ENCODE data around the gene GABBR1.

GABBR1 gene

DNA sequence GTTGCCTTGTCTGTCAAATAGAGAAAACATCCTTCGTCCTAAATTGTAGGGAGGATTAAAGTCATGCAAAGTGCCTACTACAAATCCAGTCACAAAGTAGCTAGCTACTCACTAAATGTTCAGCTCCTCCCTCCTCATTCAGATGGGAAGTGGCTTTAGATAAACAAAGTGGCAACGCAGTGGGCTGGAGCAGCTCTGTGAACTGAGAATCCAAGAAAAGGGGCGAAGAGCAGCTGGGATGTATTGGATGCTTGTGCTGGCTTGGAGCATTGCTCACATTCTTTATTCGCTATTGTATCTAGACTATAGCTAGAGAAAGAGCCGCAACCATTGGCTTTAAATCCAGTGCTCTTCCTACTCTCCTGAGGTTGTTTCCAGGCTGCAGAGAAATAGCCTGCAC is 34.2 kb upstream of the GABBR1 start:
- H2AK5ac ChIP-seq (ENCODE audit: low read length, severe bottlenecking) = no peak overlapping the region
- H3K36me3 ChIP-seq (ENCODE audit: control insufficient read depth in 1 of 2, insufficient read depth in 2 of 2, low read depth in 1 of 2, low read length in 2 of 2) = no peaks in the 10 kb centered on the region
- H2BK5ac ChIP-seq (ENCODE audit: low read depth, low read length, poor library complexity, severe bottlenecking) = no peak overlapping the region
- H3K4me1 ChIP-seq (ENCODE audit: control insufficient read depth, insufficient read depth, low read depth, low read length) = no peaks in the 10 kb centered on the region
- DNase-seq = no peak
- H3K4me3 ChIP-seq (ENCODE audit: insufficient read depth in 1 of 2, low read depth in 1 of 2, low read length in 2 of 2) = no peak overlapping the region
- no peak overlapping the region for H3K27ac ChIP-seq (ENCODE audit: low read length, poor library complexity, severe bottlenecking)
- H3K4me2 ChIP-seq (ENCODE audit: low read length, poor library complexity, severe bottlenecking) = no peak overlapping the region
- H2BK120ac ChIP-seq (ENCODE audit: low read depth, low read length) = no peak overlapping the region
- no peak overlapping the region for H3K9ac ChIP-seq (ENCODE audit: low read length)
- no peak overlapping the region for H3K14ac ChIP-seq (ENCODE audit: low read length in 2 of 2)
- H3K9me3 ChIP-seq (ENCODE audit: control insufficient read depth, low read length) = no peaks in the 10 kb centered on the region
- no peak overlapping the region for H3K4ac ChIP-seq (ENCODE audit: low read depth in 1 of 2, low read length in 2 of 2)
- no peak overlapping the region for H4K91ac ChIP-seq (ENCODE audit: low read length)
- no peak overlapping the region for H3K23ac ChIP-seq (ENCODE audit: low read length in 2 of 2)
- no peak overlapping the region for H4K8ac ChIP-seq (ENCODE audit: low read length)
- H3K18ac ChIP-seq (ENCODE audit: low read depth in 1 of 2, low read length in 2 of 2) = no peak overlapping the region
- H2AFZ ChIP-seq (ENCODE audit: low read depth, low read length) = no peak overlapping the region
- no peaks in the 10 kb centered on the region for H3K79me1 ChIP-seq (replicated peaks; ENCODE audit: low read length, poor library complexity, severe bottlenecking)
- 18% methylated on average over 4 of the region's 5 CpGs for WGBS
- no peak overlapping the region for H2BK12ac ChIP-seq (ENCODE audit: low read length in 2 of 2)
- H3K27me3 ChIP-seq (ENCODE audit: control insufficient read depth in 1 of 2, insufficient read depth in 1 of 2, low read length in 2 of 2) = peaks cover 41 to 68% of the 10 kb centered on the region in 2 experiments
- H2BK15ac ChIP-seq (ENCODE audit: low read depth, poor library complexity, severe bottlenecking) = no peak overlapping the region

GRCh38 chr6:29666826-29667130 is 33.8 kb upstream of the GABBR1 start:
- H2BK5ac ChIP-seq (ENCODE audit: low read depth, low read length, poor library complexity, severe bottlenecking) = no peak overlapping the region
- no CpG with 5 or more reads among the region's 1 CpG for WGBS
- H3K4me2 ChIP-seq (ENCODE audit: low read length, poor library complexity, severe bottlenecking) = no peak overlapping the region
- H3K27ac ChIP-seq (ENCODE audit: low read length, poor library complexity, severe bottlenecking) = no peak overlapping the region
- H3K9ac ChIP-seq (ENCODE audit: low read length) = no peak overlapping the region
- no peak overlapping the region for H3K4me3 ChIP-seq (ENCODE audit: insufficient read depth in 1 of 2, low read depth in 1 of 2, low read length in 2 of 2)
- H2BK12ac ChIP-seq (ENCODE audit: low read length in 2 of 2) = no peak overlapping the region
- no peak overlapping the region for H4K8ac ChIP-seq (ENCODE audit: low read length)
- no peak for DNase-seq
- H2AK5ac ChIP-seq (ENCODE audit: low read length, severe bottlenecking) = no peak overlapping the region
- H3K23ac ChIP-seq (ENCODE audit: low read length in 2 of 2) = no peak overlapping the region
- no peak overlapping the region for H3K18ac ChIP-seq (ENCODE audit: low read depth in 1 of 2, low read length in 2 of 2)
- H3K79me1 ChIP-seq (replicated peaks; ENCODE audit: low read length, poor library complexity, severe bottlenecking) = no peaks in the 10 kb centered on the region
- H3K9me3 ChIP-seq (ENCODE audit: control insufficient read depth, low read length) = no peaks in the 10 kb centered on the region
- H2AFZ ChIP-seq (ENCODE audit: low read depth, low read length) = no peak overlapping the region
- no peak overlapping the region for H2BK120ac ChIP-seq (ENCODE audit: low read depth, low read length)
- no peaks in the 10 kb centered on the region for H3K36me3 ChIP-seq (ENCODE audit: control insufficient read depth in 1 of 2, insufficient read depth in 2 of 2, low read depth in 1 of 2, low read length in 2 of 2)
- no peaks in the 10 kb centered on the region for H3K4me1 ChIP-seq (ENCODE audit: control insufficient read depth, insufficient read depth, low read depth, low read length)
- H3K27me3 ChIP-seq (ENCODE audit: control insufficient read depth in 1 of 2, insufficient read depth in 1 of 2, low read length in 2 of 2) = peaks cover 41 to 71% of the 10 kb centered on the region in 2 experiments
- H2BK15ac ChIP-seq (ENCODE audit: low read depth, poor library complexity, severe bottlenecking) = no peak overlapping the region
- no peak overlapping the region for H3K4ac ChIP-seq (ENCODE audit: low read depth in 1 of 2, low read length in 2 of 2)
- no peak overlapping the region for H4K91ac ChIP-seq (ENCODE audit: low read length)
- no peak overlapping the region for H3K14ac ChIP-seq (ENCODE audit: low read length in 2 of 2)

GRCh38 chr6:29665942-29666825 is 33.2 kb upstream of the GABBR1 start:
- no peak for DNase-seq
- Histone ChIP-seq H3K23ac (ENCODE audit: low read length in 2 of 2) (no peak overlapping the region), H2BK15ac (ENCODE audit: low read depth, poor library complexity, severe bottlenecking) (no peak overlapping the region), H3K4me1 (ENCODE audit: control insufficient read depth, insufficient read depth, low read depth, low read length) (no peaks in the 10 kb centered on the region), H2BK12ac (ENCODE audit: low read length in 2 of 2) (no peak overlapping the region), H3K27ac (ENCODE audit: low read length, poor library complexity, severe bottlenecking) (no peak overlapping the region), H3K27me3 (ENCODE audit: control insufficient read depth in 1 of 2, insufficient read depth in 1 of 2, low read length in 2 of 2) (peaks cover 37 to 70% of the 10 kb centered on the region in 2 experiments), H4K91ac (ENCODE audit: low read length) (no peak overlapping the region), H3K9ac (ENCODE audit: low read length) (no peak overlapping the region), H2BK120ac (ENCODE audit: low read depth, low read length) (no peak overlapping the region), H3K9me3 (ENCODE audit: control insufficient read depth, low read length) (no peaks in the 10 kb centered on the region), H3K4me2 (ENCODE audit: low read length, poor library complexity, severe bottlenecking) (no peak overlapping the region), H3K18ac (ENCODE audit: low read depth in 1 of 2, low read length in 2 of 2) (no peak overlapping the region), H2AFZ (ENCODE audit: low read depth, low read length) (no peak overlapping the region), H3K36me3 (ENCODE audit: control insufficient read depth in 1 of 2, insufficient read depth in 2 of 2, low read depth in 1 of 2, low read length in 2 of 2) (no peaks in the 10 kb centered on the region), H3K4me3 (ENCODE audit: insufficient read depth in 1 of 2, low read depth in 1 of 2, low read length in 2 of 2) (no peak overlapping the region), H2BK5ac (ENCODE audit: low read depth, low read length, poor library complexity, severe bottlenecking) (no peak overlapping the region), H3K14ac (ENCODE audit: low read length in 2 of 2) (no peak overlapping the region), H2AK5ac (ENCODE audit: low read length, severe bottlenecking) (no peak overlapping the region), H3K4ac (ENCODE audit: low read depth in 1 of 2, low read length in 2 of 2) (no peak overlapping the region), H4K8ac (ENCODE audit: low read length) (no peak overlapping the region), H3K79me1 (replicated peaks; ENCODE audit: low read length, poor library complexity, severe bottlenecking) (no peaks in the 10 kb centered on the region)
- WGBS = 26% methylated on average over 5 of the region's 8 CpGs

- H2AK5ac ChIP-seq (ENCODE audit: low read length, severe bottlenecking) = no peak overlapping the region
- no peak overlapping the region for H3K4ac ChIP-seq (ENCODE audit: low read depth in 1 of 2, low read length in 2 of 2)
- H3K14ac ChIP-seq (ENCODE audit: low read length in 2 of 2) = no peak overlapping the region
- no peak overlapping the region for H3K4me2 ChIP-seq (ENCODE audit: low read length, poor library complexity, severe bottlenecking)
- no peak overlapping the region for H2BK120ac ChIP-seq (ENCODE audit: low read depth, low read length)
- no peak overlapping the region for H3K9ac ChIP-seq (ENCODE audit: low read length)
- H3K36me3 ChIP-seq (ENCODE audit: control insufficient read depth in 1 of 2, insufficient read depth in 2 of 2, low read depth in 1 of 2, low read length in 2 of 2) = no peaks in the 10 kb centered on the region
- H3K27me3 ChIP-seq (ENCODE audit: control insufficient read depth in 1 of 2, insufficient read depth in 1 of 2, low read length in 2 of 2) = peaks cover 27 to 69% of the 10 kb centered on the region in 2 experiments
- DNase-seq = no peak
- H2BK5ac ChIP-seq (ENCODE audit: low read depth, low read length, poor library complexity, severe bottlenecking) = no peak overlapping the region
- no peak overlapping the region for H3K4me3 ChIP-seq (ENCODE audit: insufficient read depth in 1 of 2, low read depth in 1 of 2, low read length in 2 of 2)
- H2BK15ac ChIP-seq (ENCODE audit: low read depth, poor library complexity, severe bottlenecking) = no peak overlapping the region
- no peak overlapping the region for H4K8ac ChIP-seq (ENCODE audit: low read length)
- no peak overlapping the region for H2BK12ac ChIP-seq (ENCODE audit: low read length in 2 of 2)
- no peak overlapping the region for H3K27ac ChIP-seq (ENCODE audit: low read length, poor library complexity, severe bottlenecking)
- whole genome bisulfite sequencing = 77% methylated on average over 3 of the region's 5 CpGs
- H2AFZ ChIP-seq (ENCODE audit: low read depth, low read length) = no peak overlapping the region
- H4K91ac ChIP-seq (ENCODE audit: low read length) = no peak overlapping the region
- H3K4me1 ChIP-seq (ENCODE audit: control insufficient read depth, insufficient read depth, low read depth, low read length) = no peaks in the 10 kb centered on the region
- H3K23ac ChIP-seq (ENCODE audit: low read length in 2 of 2) = no peak overlapping the region
- H3K18ac ChIP-seq (ENCODE audit: low read depth in 1 of 2, low read length in 2 of 2) = no peak overlapping the region
- no peaks in the 10 kb centered on the region for H3K79me1 ChIP-seq (replicated peaks; ENCODE audit: low read length, poor library complexity, severe bottlenecking)
- no peaks in the 10 kb centered on the region for H3K9me3 ChIP-seq (ENCODE audit: control insufficient read depth, low read length)
These were observed 30.5 kb upstream of the GABBR1 start for GRCh38 chr6:29663300-29664042.
